GM21360 (cell line): Measurements from ENCODE around the gene RAB10.

Source experiments
- ATAC-seq: cut with Tn5 transposase; IDR thresholded peaks from one replicate; pipeline ENCODE4 v1.9.1; 2021; ENCODE audit warnings: mild to moderate bottlenecking, moderate library complexity; ENCODE audit not compliant: unreplicated experiment

RAB10 gene

GRCh38 chr2:26175466-26176278 is 141.8 kb downstream of the RAB10 start:
- ATAC-seq: no peak

GRCh38 chr2:26176279-26176615 is 142.4 kb downstream of the RAB10 start:
- no peak for ATAC-seq

- no peak for ATAC-seq
These were observed 143.2 kb downstream of the RAB10 start for GRCh38 chr2:26177122-26177521.

GRCh38 chr2:26178246-26178645 is 144.4 kb downstream of the RAB10 start:
- no peak for ATAC-seq

GRCh38 chr2:26178746-26179436 is 145.0 kb downstream of the RAB10 start:
- ATAC-seq: no peak

- ATAC-seq: no peak
These were observed 145.6 kb downstream of the RAB10 start for GRCh38 chr2:26179446-26179913.

GRCh38 chr2:26182441-26182840 is 148.6 kb downstream of the RAB10 start:
- ATAC-seq: no peak

- ATAC-seq: no peak
These were observed 149.2 kb downstream of the RAB10 start for GRCh38 chr2:26182887-26183630.

GRCh38 chr2:26184121-26184520 is 150.2 kb downstream of the RAB10 start:
- ATAC-seq: no peak

- peak; percentile 84 for ATAC-seq
These were observed 150.8 kb downstream of the RAB10 start for GRCh38 chr2:26184555-26185303.

GRCh38 chr2:26185304-26185928 is 151.5 kb downstream of the RAB10 start:
- no peak for ATAC-seq

GRCh38 chr2:26185954-26186770 is 152.3 kb downstream of the RAB10 start:
- no peak for ATAC-seq
